ENCODE data around the gene KDM6A. TPM values are rescaled to one million over a fixed set of nuclear protein-coding genes. Genes with fewer than 3 reads are reported as not detected.
"Not testable (repeated sequence)": the region's sequence is repeated elsewhere in the genome, so short reads cannot be mapped to it uniquely, and the experiment has no call there.

KDM6A gene
- polyA plus RNA-seq, result 13.2 TPM

- Mint-ChIP-seq H3K36me3 (peaks cover 2% of the 10 kb centered on the region), H3K4me3 (peak within 1 kb of the TSS; percentile 96 to 99 (median 98)), H3K27me3 (peaks cover 2% of the 10 kb centered on the region), H3K27ac (peak within 1 kb of the TSS; percentile 97 to 98 (median 98)), H3K9me3 (no peaks in the 10 kb centered on the region), H3K4me1 (peaks cover 21 to 28% (median 27%) of the 10 kb centered on the region in 3 donors)
Observed at GRCh38 chrX:44872821-44873414, at the start of gene KDM6A. Gene KDM6A, plus strand, starts transcription at chrX:44873188. Its CDS starts 364 bp downstream, at chrX:44873552.

- H3K4me3 Mint-ChIP-seq, H3K27ac Mint-ChIP-seq, H3K27me3 Mint-ChIP-seq, H3K36me3 Mint-ChIP-seq, H3K4me1 Mint-ChIP-seq: not testable (repeated sequence)
- peaks cover 0 to 13% (median 5%) of the 10 kb centered on the region in 3 donors for H3K9me3 Mint-ChIP-seq
Observed at GRCh38 chrX:44823193-44823592, 49.8 kb upstream of the KDM6A start.

GRCh38 chrX:44828008-44828605 is 44.9 kb upstream of the KDM6A start:
- H3K36me3 Mint-ChIP-seq, result no peaks in the 10 kb centered on the region
- H3K4me3 Mint-ChIP-seq, result no peak overlapping the region
- H3K4me1 Mint-ChIP-seq, result peaks cover 0 to 2% (median 0%) of the 10 kb centered on the region in 3 donors
- no peak overlapping the region for H3K27ac Mint-ChIP-seq
- peaks cover 1% of the 10 kb centered on the region for H3K27me3 Mint-ChIP-seq
- no peaks in the 10 kb centered on the region for H3K9me3 Mint-ChIP-seq

- Mint-ChIP-seq H3K9me3 (no peaks in the 10 kb centered on the region), H3K36me3 (peaks cover 2% of the 10 kb centered on the region), H3K4me3 (no peak overlapping the region), H3K4me1 (peaks cover 0 to 2% (median 0%) of the 10 kb centered on the region in 3 donors), H3K27ac (no peak overlapping the region), H3K27me3 (peaks cover 1% of the 10 kb centered on the region)
Observed at GRCh38 chrX:44829832-44830231, 43.2 kb upstream of the KDM6A start.

- Mint-ChIP-seq H3K36me3 (no peaks in the 10 kb centered on the region), H3K4me1 (no peaks in the 10 kb centered on the region), H3K9me3 (peaks cover 0 to 2% (median 0%) of the 10 kb centered on the region in 3 donors), H3K27ac (no peak overlapping the region), H3K4me3 (no peak overlapping the region), H3K27me3 (no peaks in the 10 kb centered on the region)
Observed at GRCh38 chrX:44842550-44843317, 30.3 kb upstream of the KDM6A start.

GRCh38 chrX:44843318-44843702 is 29.7 kb upstream of the KDM6A start:
- H3K27ac Mint-ChIP-seq, result no peak overlapping the region
- no peaks in the 10 kb centered on the region for H3K36me3 Mint-ChIP-seq
- H3K4me3 Mint-ChIP-seq, result no peak overlapping the region
- H3K27me3 Mint-ChIP-seq, result no peaks in the 10 kb centered on the region
- H3K9me3 Mint-ChIP-seq, result peaks cover 0 to 2% (median 0%) of the 10 kb centered on the region in 3 donors
- no peaks in the 10 kb centered on the region for H3K4me1 Mint-ChIP-seq

- no peaks in the 10 kb centered on the region for H3K36me3 Mint-ChIP-seq
- H3K4me3 Mint-ChIP-seq, result no peak within 1 kb of the TSS
- no peaks in the 10 kb centered on the region for H3K27me3 Mint-ChIP-seq
- no peak within 1 kb of the TSS for H3K27ac Mint-ChIP-seq
- no peaks in the 10 kb centered on the region for H3K4me1 Mint-ChIP-seq
- no peaks in the 10 kb centered on the region for H3K9me3 Mint-ChIP-seq
Observed at GRCh38 chrX:44843753-44844152, 29.2 kb upstream of the KDM6A start, which contains the start of gene DUSP21. Gene DUSP21, plus strand, starts transcription at chrX:44844021. Its CDS starts 112 bp downstream, at chrX:44844133.

GRCh38 chrX:44844204-44844603 is 28.8 kb upstream of the KDM6A start:
- Mint-ChIP-seq H3K4me1 (no peaks in the 10 kb centered on the region), H3K36me3 (no peaks in the 10 kb centered on the region), H3K27me3 (no peaks in the 10 kb centered on the region), H3K9me3 (no peaks in the 10 kb centered on the region), H3K27ac (no peak overlapping the region), H3K4me3 (no peak overlapping the region)

- not testable (repeated sequence) for H3K27me3 Mint-ChIP-seq, H3K4me1 Mint-ChIP-seq, H3K36me3 Mint-ChIP-seq, H3K27ac Mint-ChIP-seq, H3K4me3 Mint-ChIP-seq, H3K9me3 Mint-ChIP-seq
Observed at GRCh38 chrX:44850891-44851290, 22.1 kb upstream of the KDM6A start.

GRCh38 chrX:44871114-44871645 is 1.8 kb upstream of the KDM6A start:
- H3K9me3 Mint-ChIP-seq, result no peaks in the 10 kb centered on the region
- peak overlapping the region; percentile 57 to 99 (median 92) for H3K4me3 Mint-ChIP-seq
- H3K27ac Mint-ChIP-seq, result peak overlapping the region; percentile 40 to 98 (median 97)
- peaks cover 2% of the 10 kb centered on the region for H3K36me3 Mint-ChIP-seq
- H3K4me1 Mint-ChIP-seq, result peaks cover 10 to 21% (median 20%) of the 10 kb centered on the region in 3 donors
- H3K27me3 Mint-ChIP-seq, result peaks cover 2% of the 10 kb centered on the region

- Mint-ChIP-seq H3K9me3 (no peaks in the 10 kb centered on the region), H3K4me3 (peak overlapping the region; percentile 96 to 99 (median 98)), H3K27me3 (peaks cover 2% of the 10 kb centered on the region), H3K4me1 (peaks cover 17 to 27% (median 25%) of the 10 kb centered on the region in 3 donors), H3K36me3 (peaks cover 2% of the 10 kb centered on the region), H3K27ac (peak overlapping the region; percentile 97 to 98 (median 98))
Observed at GRCh38 chrX:44871931-44872820, 812 bp upstream of the KDM6A start.

- Mint-ChIP-seq H3K36me3 (peaks cover 2% of the 10 kb centered on the region), H3K4me3 (peak overlapping the region; percentile 96 to 99 (median 98)), H3K4me1 (peaks cover 22 to 32% (median 31%) of the 10 kb centered on the region in 3 donors), H3K27ac (peak overlapping the region; percentile 97 to 98 (median 98)), H3K27me3 (peaks cover 2% of the 10 kb centered on the region), H3K9me3 (no peaks in the 10 kb centered on the region)
Observed at GRCh38 chrX:44873415-44874276, 658 bp downstream of the KDM6A start.

GRCh38 chrX:44874420-44875184 is 1.6 kb downstream of the KDM6A start:
- Mint-ChIP-seq H3K9me3 (no peaks in the 10 kb centered on the region), H3K4me3 (peak overlapping the region; percentile 96 to 99 (median 98)), H3K27ac (peak overlapping the region; percentile 96 to 98 (median 97)), H3K4me1 (peaks cover 30 to 37% (median 33%) of the 10 kb centered on the region in 3 donors), H3K27me3 (peaks cover 2% of the 10 kb centered on the region), H3K36me3 (peaks cover 2% of the 10 kb centered on the region)

All from IgD-negative memory B cell (primary cell).